ENCODE results near the gene OR2L13. TPM values are rescaled to one million over a fixed set of nuclear protein-coding genes. Genes with fewer than 3 reads are reported as not detected.

Gene OR2L13
- total RNA-seq, 2 donors from 2014 or later, result not detected

- Histone ChIP-seq H3K4me3 (no peak within 1 kb of the TSS), H3K4me1 (no peaks in the 10 kb centered on the region), H3K9me3 (peaks cover 0 to 15% of the 10 kb centered on the region in 2 donors), H3K36me3 (no peaks in the 10 kb centered on the region), H3K27ac (no peak within 1 kb of the TSS), H3K27me3 (no peaks in the 10 kb centered on the region)
- TF ChIP-seq CTCF (IDR thresholded peaks at IDR 0.05), result no peak
- DNase-seq (ENCODE audit: low spot score), result no peak
Observed at GRCh38 chr1:248144513-248145198, 49.7 kb downstream of the OR2L13 start, which contains the start of gene OR2M5. Gene OR2M5, plus strand, starts transcription at chr1:248145148. Its CDS starts 0 bp downstream, at chr1:248145148.

Other genes starting within 250 kb of the OR2L13 start
- gene TRIM58, start 238.0 kb upstream of the OR2L13 start, total RNA-seq, result 1 to 10 TPM; 2.6 to 8.6 TPM
- gene OR2W3, start 199.6 kb upstream of the OR2L13 start, total RNA-seq, result 1 to 10 TPM in 1 of 2 donors, not detected in 1; 3.0 TPM
- gene OR2T8, start 174.9 kb upstream of the OR2L13 start, total RNA-seq, result not detected
- not detected for gene OR2AJ1, start 170.3 kb upstream of the OR2L13 start, total RNA-seq
- gene OR2L8, start 146.3 kb upstream of the OR2L13 start, total RNA-seq, result not detected
- gene OR2AK2, start 130.0 kb upstream of the OR2L13 start, total RNA-seq, result not detected
- not detected for gene OR2L5, start 81.5 kb upstream of the OR2L13 start, total RNA-seq
- gene OR2L2, start 65.1 kb upstream of the OR2L13 start, total RNA-seq, result not detected
- not detected for gene OR2L3, start 48.3 kb upstream of the OR2L13 start, total RNA-seq
- gene OR2M5, start 50.0 kb downstream of the OR2L13 start, total RNA-seq, result not detected
- not detected for gene OR2M2, start 79.6 kb downstream of the OR2L13 start, total RNA-seq
- gene OR2M3, start 102.1 kb downstream of the OR2L13 start, total RNA-seq, result not detected
- gene OR2M4, start 136.2 kb downstream of the OR2L13 start, total RNA-seq, result not detected
- not detected for gene OR2T33, start 182.8 kb downstream of the OR2L13 start, total RNA-seq
- not detected for gene OR2T12, start 208.2 kb downstream of the OR2L13 start, total RNA-seq
- not detected for gene OR2M7, start 229.4 kb downstream of the OR2L13 start, total RNA-seq

Measured in right atrium auricular region (tissue), 2 donors.